A549 (cell line): ENCODE data around the gene TRIM7. TPM values are rescaled to one million over a fixed set of nuclear protein-coding genes. Genes with fewer than 3 reads are reported as not detected.
A peak's percentile ranks its signal among the peaks of the same experiment; 100 is the strongest.

Experiments used
- ATAC-seq, 2 experiments: fragments of 200-7000 bp in 1 of 2; fragments of >200 bp in 1 of 2; cut with Nextera tagmentation in 1 of 2; cut with Tn5 transposase in 1 of 2; 3 replicates each; pipeline versions ENCODE4 v1.8.0 to v1.9.1; 2018 to 2020; ENCODE audit warnings: mild to moderate bottlenecking in 1 of 2, moderate library complexity in 1 of 2
- CTCF ChIA-PET: fragments of 300-600 bp; sonication (Branson Sonifier 250); formaldehyde crosslinking; extraction: SDS; loops from one replicate; lab custom pipeline; 2021; ENCODE audit warnings: antibody characterized with exemption, inconsistent platforms; lab: Yijun Ruan, JAX
- POLR2A ChIA-PET: fragments of 350-600 bp; formaldehyde crosslinking; extraction: SDS; loops from one replicate; lab custom pipeline; 2021; ENCODE audit warnings: antibody characterized with exemption, inconsistent platforms; lab: Yijun Ruan, JAX
- DNase-seq, 2 experiments: peaks; one replicate each; pipeline versions ENCODE4 v3.0.0 to v3.0.0-alpha.2; 2011 to 2016; ENCODE audit warnings: low read depth in 1 of 2, low spot score in 1 of 2
- FAIRE-seq: peaks from 2 replicates; lab custom pipeline; 2011; peaks lifted over from hg19 to GRCh38; lab: Jason Lieb, UNC
- H3K27ac ChIP-seq, 2 experiments: fragments of >200 bp; sonication (Bioruptor Twin); formaldehyde crosslinking; 3 replicates each; pipeline ENCODE4 v1.5.1; 2016 to 2017
- H3K4me1 ChIP-seq: fragments of >200 bp; sonication (Bioruptor Twin); formaldehyde crosslinking; 3 replicates; pipeline ENCODE4 v1.6.1; 2016
- H3K4me2 ChIP-seq: fragments of >200 bp; sonication (Bioruptor Twin); formaldehyde crosslinking; 3 replicates; pipeline ENCODE4 v1.6.1; 2016
- H3K4me3 ChIP-seq: fragments of >200 bp; sonication (Bioruptor Twin); formaldehyde crosslinking; 3 replicates; pipeline ENCODE4 v1.5.1; 2016
- H3K9me3 ChIP-seq: fragments of >200 bp; sonication (Bioruptor Twin); formaldehyde crosslinking; 3 replicates; pipeline ENCODE4 v1.6.1; 2016
- CEBPB ChIP-seq, 2 experiments: fragments of >200 bp in 1 of 2; sonication (Bioruptor Twin) in 1 of 2; formaldehyde crosslinking in 1 of 2; IDR thresholded peaks; 2 replicates each; pipeline ENCODE4 v1.6.1; 2012 to 2016
- CTCF ChIP-seq: fragments of >200 bp; sonication (Bioruptor Twin); formaldehyde crosslinking; IDR thresholded peaks from 3 replicates; pipeline ENCODE4 v1.5.1; 2016
- ELK1 ChIP-seq: fragments of 150-350 bp; IDR thresholded peaks from 2 replicates; pipeline ENCODE4 v1.6.1; 2014; ENCODE audit warnings: low read depth, mild to moderate bottlenecking, low read length
- EP300 ChIP-seq, 2 experiments: fragments of >200 bp; sonication (Bioruptor Twin); formaldehyde crosslinking; IDR thresholded peaks; 2 replicates in 1 of 2; 3 replicates in 1 of 2; pipeline ENCODE4 v1.6.1; 2016 to 2017
- HDAC2 ChIP-seq: fragments of 200-600 bp; sonication (generic); IDR thresholded peaks from 2 replicates; pipeline ENCODE4 v1.6.1; 2016
- HEYL ChIP-seq: fragments of 250-450 bp; sonication (Bioruptor Pico); IDR thresholded peaks from 2 replicates; pipeline ENCODE4 v1.8.0; 2021; ENCODE audit warnings: mild to moderate bottlenecking, moderate library complexity
- HOXB5 ChIP-seq: fragments of 250-450 bp; sonication (Bioruptor Pico); IDR thresholded peaks from 2 replicates; pipeline ENCODE4 v1.5.0; 2020; ENCODE audit warnings: mild to moderate bottlenecking, moderate library complexity
- MAFK ChIP-seq: fragments of 450-650 bp; IDR thresholded peaks from 2 replicates; pipeline ENCODE4 v1.6.1; 2014; ENCODE audit not compliant: partially characterized antibody
- MAX ChIP-seq: IDR thresholded peaks from 2 replicates; pipeline ENCODE4 v1.6.1; 2012
- PHF8 ChIP-seq: fragments of 200-600 bp; sonication (generic); IDR thresholded peaks from 2 replicates; pipeline ENCODE4 v1.6.1; 2016; ENCODE audit warnings: low read depth, mild to moderate bottlenecking, antibody characterized with exemption, moderate library complexity, borderline replicate concordance
- TFCP2L1 ChIP-seq: fragments of 250-450 bp; sonication (Bioruptor Pico); IDR thresholded peaks from 2 replicates; pipeline ENCODE4 v1.5.0; 2021; ENCODE audit warnings: mild to moderate bottlenecking
- ZC3H11A ChIP-seq: fragments of 450-650 bp; IDR thresholded peaks from 2 replicates; pipeline ENCODE4 v1.6.1; 2014; ENCODE audit warnings: antibody characterized with exemption, mild to moderate bottlenecking
- WGBS: methylation state at CpG from one replicate; pipeline ENCODE4 v1.1.6; 2017; ENCODE audit errors: missing lambda C conversion rate; 5-methylcytosine and 5-hydroxymethylcytosine counted together
- polyA plus RNA-seq, 4 experiments: library from polyadenylated mRNA; depleted of rRNA in 3 of 4; stranded (reverse); fragments of >200 nt; fragmentation: RNase III in 1 of 4; extraction: RNeasy Plus Mini Kit Qiagen cat#74134 plus additional on column Dnase treatment in 1 of 4; gene quantifications; 2 replicates in 3 of 4; 3 replicates in 1 of 4; pipeline ENCODE4 v1.2.3, GENCODE V29; 2011 to 2017
- TF ChIP-seq, protein P1 (sequence below): fragments of >200 bp; sonication (Bioruptor Twin); formaldehyde crosslinking; IDR thresholded peaks from 3 replicates; pipeline ENCODE4 v1.6.1; 2016

TRIM7 gene
- polyA plus RNA-seq, 2 of the 4 experiments (the other 2 are of a cell fraction), result 21.8 to 30.7 TPM

DNA sequence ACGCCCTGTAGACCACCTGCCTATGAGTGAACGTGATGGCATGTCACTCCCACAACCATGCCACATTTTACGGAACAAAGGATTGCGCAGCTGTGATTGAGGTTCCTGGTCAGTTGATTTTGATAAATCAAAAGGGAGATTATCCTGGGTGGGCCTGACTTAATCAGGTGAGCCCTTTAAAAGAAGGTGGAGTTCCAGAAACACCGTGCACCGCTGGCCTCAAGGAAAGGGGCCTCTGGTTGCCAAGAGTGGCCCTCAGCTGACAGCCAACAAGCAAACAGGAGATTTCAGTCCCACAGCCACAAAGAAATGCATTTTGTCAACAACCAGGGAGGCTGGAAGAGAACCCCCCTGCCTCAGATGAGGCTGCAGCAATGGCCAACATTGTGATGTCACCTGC is 19.0 kb downstream of the TRIM7 start:
- WGBS, result 77% methylated on average over 6 of the region's 6 CpGs
- ATAC-seq (no peak), DNase-seq (no peak), FAIRE-seq (no peak)
- H3K4me2 ChIP-seq, result no peak overlapping the region
- TF ChIP-seq MAFK (no peak), CTCF (no peak), TFCP2L1 (CRISPR knock-in tag) (no peak), HEYL (no peak), EP300 (IDR thresholded peaks at IDR 0.05) (no peak), HOXB5 (CRISPR knock-in tag) (no peak)
- TF ChIP-seq, protein P1, sequence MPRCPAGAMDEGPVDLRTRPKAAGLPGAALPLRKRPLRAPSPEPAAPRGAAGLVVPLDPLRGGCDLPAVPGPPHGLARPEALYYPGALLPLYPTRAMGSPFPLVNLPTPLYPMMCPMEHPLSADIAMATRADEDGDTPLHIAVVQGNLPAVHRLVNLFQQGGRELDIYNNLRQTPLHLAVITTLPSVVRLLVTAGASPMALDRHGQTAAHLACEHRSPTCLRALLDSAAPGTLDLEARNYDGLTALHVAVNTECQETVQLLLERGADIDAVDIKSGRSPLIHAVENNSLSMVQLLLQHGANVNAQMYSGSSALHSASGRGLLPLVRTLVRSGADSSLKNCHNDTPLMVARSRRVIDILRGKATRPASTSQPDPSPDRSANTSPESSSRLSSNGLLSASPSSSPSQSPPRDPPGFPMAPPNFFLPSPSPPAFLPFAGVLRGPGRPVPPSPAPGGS, result no peak
- CTCF ChIA-PET, result interaction anchor here (1.2 to 2.8 kb wide), 3 partner anchors 18 to 401 kb away, joined by 3 to 26 read pairs (median 12); no protein-coding TSS in a partner anchor
- H3K9me3 ChIP-seq, result no peaks in the 10 kb centered on the region
- H3K27ac ChIP-seq, result no peak overlapping the region
- POLR2A ChIA-PET, result no interaction called here
- H3K4me1 ChIP-seq, result peaks cover 12% of the 10 kb centered on the region
- H3K4me3 ChIP-seq, result no peak overlapping the region

DNA sequence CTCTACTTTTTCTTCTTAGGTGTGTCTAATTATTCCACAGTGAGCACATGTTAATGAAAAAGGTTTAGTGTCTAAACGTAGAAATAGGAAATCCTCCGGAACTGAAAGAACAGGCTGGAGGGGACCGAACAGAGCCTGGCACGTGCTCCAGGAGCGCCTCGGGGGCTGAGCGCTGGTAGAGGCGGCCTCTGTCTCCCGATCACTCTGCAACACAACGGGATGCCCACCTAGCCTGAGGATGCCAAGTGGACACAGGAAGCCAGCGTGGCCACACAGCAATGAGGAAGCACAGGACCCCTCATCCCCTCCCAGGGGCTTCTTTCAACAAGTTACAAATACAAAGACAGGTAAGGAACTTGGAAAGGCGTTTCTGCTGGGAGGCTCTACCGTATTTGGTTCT is 19.4 kb downstream of the TRIM7 start:
- TF ChIP-seq ELK1 (no peak), HDAC2 (no peak)

DNA sequence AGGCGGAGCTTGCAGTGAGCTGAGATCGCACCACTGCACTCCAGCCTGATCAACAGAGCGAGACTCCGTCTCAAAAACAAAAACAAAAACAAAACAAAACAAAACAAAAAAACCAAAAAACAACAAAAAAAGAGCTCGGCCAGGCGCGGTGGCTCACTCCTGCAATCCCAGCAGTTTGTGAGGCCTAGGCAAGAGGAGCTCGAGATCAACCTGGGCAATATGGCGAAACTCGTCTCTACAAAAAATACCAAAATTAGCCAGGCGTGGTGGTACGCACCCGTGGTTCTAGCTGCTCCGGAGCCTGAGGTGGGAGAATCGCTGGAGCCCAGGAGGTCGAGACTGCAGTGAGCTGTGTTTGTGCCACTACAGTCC is 20.2 kb downstream of the TRIM7 start:
- CTCF ChIA-PET, result interaction anchor here (0.7 to 2.8 kb wide), 24 partner anchors 9 to 400 kb away, joined by 3 to 33 read pairs (median 4); partner anchors contain the start of gene TRIM7
- POLR2A ChIA-PET, result interaction anchor here (0.6 to 1.8 kb wide), 16 partner anchors 11 to 1473 kb away, joined by 3 to 34 read pairs (median 4); partner anchors contain the start of genes RACK1, TRIM41, TRIM7 and ZFP62

More for the DNA sequence above, 19.4 kb downstream of the TRIM7 start:
- no peak for ATAC-seq
- peaks cover 12% of the 10 kb centered on the region for H3K4me1 ChIP-seq
- ChIA-PET CTCF (interaction anchor here (1.0 to 2.8 kb wide), 9 partner anchors 9 to 401 kb away, joined by 3 to 33 read pairs (median 5); partner anchors contain the start of gene TRIM7), POLR2A (interaction anchor here (1.3 to 1.8 kb wide), 4 partner anchors 12 to 20 kb away, joined by 4 to 34 read pairs (median 8); partner anchors contain the start of gene TRIM7)
- peak overlapping the region; percentile 79; the same call in 2 of the 3 replicates for H3K4me2 ChIP-seq
- FAIRE-seq, result no peak
- H3K4me3 ChIP-seq, result no peak overlapping the region
- no peak overlapping the region for H3K27ac ChIP-seq
- no peaks in the 10 kb centered on the region for H3K9me3 ChIP-seq
- 91% methylated on average over 13 of the region's 13 CpGs for WGBS
- DNase-seq, result no peak

DNA sequence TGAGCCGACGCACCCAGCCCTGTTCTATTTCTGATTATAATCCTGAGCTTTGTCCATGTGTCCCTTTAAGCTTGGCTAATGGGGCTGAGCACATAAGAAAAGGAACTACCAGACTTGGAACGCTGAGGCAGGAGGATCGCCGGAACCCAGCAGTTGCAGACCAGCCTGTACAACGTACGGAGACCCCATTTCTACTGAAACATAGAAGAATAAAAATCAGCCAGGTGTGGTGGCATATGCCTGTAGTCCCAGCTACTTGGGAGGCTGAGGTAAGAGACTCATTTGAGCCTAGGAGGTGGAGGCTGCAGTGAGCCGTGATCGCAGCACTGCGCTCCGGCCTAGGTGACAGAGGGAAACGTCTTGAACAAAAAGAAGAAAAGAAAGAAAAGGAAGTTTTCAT is 22.3 kb downstream of the TRIM7 start:
- ChIA-PET POLR2A (no interaction called here), CTCF (interaction anchor here (0.6 to 1.0 kb wide), 3 partner anchors 10 to 322 kb away, joined by 3 read pairs; no protein-coding TSS in a partner anchor)
- WGBS, result 96% methylated on average over 12 of the region's 12 CpGs
- no peak overlapping the region for H3K4me2 ChIP-seq
- no peak overlapping the region for H3K4me3 ChIP-seq
- ATAC-seq, result no peak
- H3K27ac ChIP-seq, result no peak overlapping the region
- FAIRE-seq, result no peak
- DNase-seq, result no peak
- peaks cover 12% of the 10 kb centered on the region for H3K4me1 ChIP-seq
- no peak for TF ChIP-seq EP300 (IDR thresholded peaks at IDR 0.05)
- TF ChIP-seq, all 56 proteins: peak for 0
- no peaks in the 10 kb centered on the region for H3K9me3 ChIP-seq

More for the DNA sequence above, 20.2 kb downstream of the TRIM7 start:
- FAIRE-seq, result no peak
- no peaks in the 10 kb centered on the region for H3K9me3 ChIP-seq
- no peak for ATAC-seq
- TF ChIP-seq ZC3H11A (no peak), MAX (no peak), CEBPB (IDR thresholded peaks at IDR 0.05) (0 out of 4 replicates have a peak, but pooled peaks of 1 of the 2 experiments have one; percentile 18), PHF8 (0 out of 2 replicates have a peak, but pooled peaks have one; percentile 12)
- H3K27ac ChIP-seq, result peak overlapping the region; percentile 79 to 86
- H3K4me2 ChIP-seq, result peak overlapping the region; percentile 79
- WGBS, result 21% methylated on average over 16 of the region's 16 CpGs
- H3K4me3 ChIP-seq, result peak overlapping the region; percentile 49
- peak in 1 of 2 experiments; percentile 60 for DNase-seq
- peaks cover 12% of the 10 kb centered on the region for H3K4me1 ChIP-seq
